OCI-LY1 (cell line): ENCODE measurements around the gene AAK1.

Experiments
- CTCF ChIP-seq: fragments of 200-600 bp; sonication (generic), shearing (Covaris generic); IDR thresholded peaks from 2 replicates; pipeline ENCODE4 v1.5.1; 2017; ENCODE audit warnings: mild to moderate bottlenecking, antibody characterized with exemption, low read length, moderate library complexity, mixed read lengths
- EZH2 ChIP-seq: fragments of 200-600 bp; sonication (generic), shearing (Covaris generic); IDR thresholded peaks from 2 replicates; pipeline ENCODE4 v1.8.0; 2017; ENCODE audit warnings: borderline replicate concordance, mixed run types, mild to moderate bottlenecking, antibody characterized with exemption, low read length, moderate library complexity, mixed read lengths

- TF ChIP-seq CTCF, result no peak
- TF ChIP-seq EZH2, result no peak
Observed at GRCh38 chr2:69646714-69647113, 3.2 kb upstream of the AAK1 start.
